ENCODE data around the gene C1orf116. TPM values are rescaled to one million over a fixed set of nuclear protein-coding genes. Genes with fewer than 3 reads are reported as not detected.

Gene C1orf116
- total and polyA plus RNA-seq, 2 experiments from 2014 or later, result 0.21 to 0.29 TPM

GRCh38 chr1:207003210-207003609, 29.3 kb downstream of the C1orf116 start:
- Histone ChIP-seq H3K27ac (no peak overlapping the region), H3K4me3 (no peak overlapping the region), H3K9me3 (ENCODE audit: low read depth) (no peaks in the 10 kb centered on the region), H3K27me3 (no peaks in the 10 kb centered on the region), H3K36me3 (no peaks in the 10 kb centered on the region), H3K4me1 (ENCODE audit: low read depth) (no peaks in the 10 kb centered on the region)
- DNase-seq (ENCODE audit: low read depth in 1 of 2, low spot score in 1 of 2), result no peak
- no peak for TF ChIP-seq CTCF (IDR thresholded peaks at IDR 0.05; ENCODE audit: low read depth, low read length)

DNA sequence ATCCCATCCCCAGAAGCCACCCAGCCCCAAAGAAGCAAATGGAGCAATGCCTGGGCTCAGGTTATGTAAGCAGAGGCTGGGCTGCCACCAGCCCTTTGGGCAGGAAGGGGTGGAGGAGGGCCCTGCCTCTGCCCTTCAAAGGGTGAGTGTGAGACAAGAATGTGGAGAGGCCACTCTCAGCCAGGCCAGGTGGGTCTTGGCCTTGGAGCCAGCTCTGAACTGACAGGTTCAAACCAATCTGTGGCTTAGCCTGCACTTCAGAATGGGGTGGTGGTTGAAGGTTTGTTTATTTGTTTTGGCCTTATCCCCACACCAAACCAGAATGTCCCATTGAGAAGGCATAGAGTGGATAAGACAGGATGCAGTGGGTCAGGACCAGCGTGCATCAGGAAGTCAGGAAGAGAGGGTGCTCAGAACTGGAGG, 29.8 kb downstream of the C1orf116 start:
- H3K27me3 ChIP-seq, result no peaks in the 10 kb centered on the region
- no peaks in the 10 kb centered on the region for H3K36me3 ChIP-seq
- no peak overlapping the region for H3K27ac ChIP-seq
- H3K4me1 ChIP-seq (ENCODE audit: low read depth), result no peaks in the 10 kb centered on the region
- no peak overlapping the region for H3K4me3 ChIP-seq
- H3K9me3 ChIP-seq (ENCODE audit: low read depth), result no peaks in the 10 kb centered on the region
- peak in 1 of 2 donors; percentile 20 for DNase-seq (ENCODE audit: low read depth in 1 of 2, low spot score in 1 of 2)
- no peak for TF ChIP-seq CTCF (IDR thresholded peaks at IDR 0.05; ENCODE audit: low read depth, low read length)

GRCh38 chr1:207001492-207002245, 30.9 kb downstream of the C1orf116 start:
- no peak overlapping the region for H3K4me3 ChIP-seq
- TF ChIP-seq CTCF (IDR thresholded peaks at IDR 0.05; ENCODE audit: low read depth, low read length), result no peak
- H3K4me1 ChIP-seq (ENCODE audit: low read depth), result no peaks in the 10 kb centered on the region
- H3K27ac ChIP-seq, result no peak overlapping the region
- H3K36me3 ChIP-seq, result no peaks in the 10 kb centered on the region
- DNase-seq (ENCODE audit: low read depth in 1 of 2, low spot score in 1 of 2), result no peak
- H3K27me3 ChIP-seq, result no peaks in the 10 kb centered on the region
- no peaks in the 10 kb centered on the region for H3K9me3 ChIP-seq (ENCODE audit: low read depth)

DNA sequence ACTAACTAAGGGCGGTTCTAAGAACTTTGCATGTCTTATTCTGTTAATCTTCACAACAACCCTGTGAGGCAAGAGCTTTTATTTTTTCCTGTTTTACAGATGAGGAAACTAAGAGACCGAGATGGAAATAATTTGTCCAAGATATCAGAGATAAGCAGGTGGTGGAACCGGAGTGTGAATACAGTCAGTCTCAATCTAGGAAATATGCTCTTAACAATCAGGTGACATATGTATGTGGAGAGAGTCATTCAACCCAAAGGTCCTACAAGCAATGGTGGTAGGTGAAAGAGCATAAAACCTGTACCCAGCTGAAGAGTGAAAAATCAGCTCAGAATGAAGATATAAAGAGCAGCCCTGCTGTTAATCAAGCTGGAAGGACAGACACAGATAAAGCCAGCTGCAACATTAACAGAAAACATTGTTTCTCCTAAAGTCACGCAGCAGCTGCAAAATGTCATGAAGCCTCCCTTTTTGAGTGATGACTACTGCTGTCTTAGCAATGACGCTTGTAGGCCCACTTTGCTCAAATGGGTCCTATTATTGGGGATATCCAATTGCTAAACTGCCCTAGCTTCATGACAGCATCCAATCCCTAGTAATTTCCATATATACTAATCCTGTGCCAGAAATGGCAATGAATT, 31.8 kb downstream of the C1orf116 start:
- Histone ChIP-seq H3K36me3 (no peaks in the 10 kb centered on the region), H3K27me3 (no peaks in the 10 kb centered on the region), H3K9me3 (ENCODE audit: low read depth) (no peaks in the 10 kb centered on the region), H3K4me3 (no peak overlapping the region), H3K27ac (no peak overlapping the region), H3K4me1 (ENCODE audit: low read depth) (no peaks in the 10 kb centered on the region)
- no peak for TF ChIP-seq CTCF (IDR thresholded peaks at IDR 0.05; ENCODE audit: low read depth, low read length)
- DNase-seq (ENCODE audit: low read depth in 1 of 2, low spot score in 1 of 2), result no peak

DNA sequence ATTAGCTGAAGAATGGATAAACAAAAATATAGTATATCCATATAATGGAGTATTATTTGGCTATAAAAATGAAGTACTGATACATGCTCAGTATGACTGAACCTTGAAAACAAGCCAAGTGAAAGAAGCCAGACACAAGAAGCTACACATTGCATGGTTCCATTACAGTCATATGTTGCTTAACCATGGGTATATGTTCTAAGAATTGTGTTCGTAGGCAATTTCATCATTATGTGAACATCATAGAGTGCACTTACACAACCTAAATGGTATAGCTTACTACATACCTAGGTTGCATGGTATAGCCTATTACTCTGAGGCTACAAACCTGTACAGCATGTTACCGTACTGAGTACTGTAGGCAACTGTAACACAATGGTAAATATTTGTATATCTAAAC, 33.7 kb downstream of the C1orf116 start:
- Histone ChIP-seq H3K4me3 (no peak overlapping the region), H3K9me3 (ENCODE audit: low read depth) (no peaks in the 10 kb centered on the region), H3K27ac (no peak overlapping the region), H3K36me3 (no peaks in the 10 kb centered on the region), H3K4me1 (ENCODE audit: low read depth) (no peaks in the 10 kb centered on the region), H3K27me3 (no peaks in the 10 kb centered on the region)
- no peak for TF ChIP-seq CTCF (IDR thresholded peaks at IDR 0.05; ENCODE audit: low read depth, low read length)
- no peak for DNase-seq (ENCODE audit: low read depth in 1 of 2, low spot score in 1 of 2)

Data from cardiac muscle cell (in vitro differentiated cells and primary cell).